ENCODE results near the gene LSAMP. TPM values are rescaled to one million over a fixed set of nuclear protein-coding genes. Genes with fewer than 3 reads are reported as not detected.

LSAMP gene
- total and polyA plus RNA-seq, 9 of the 15 experiments (the other 6 are each of a cell fraction or from before 2014, with no cell fraction given) = 0.09 to 0.11 TPM; not detected in 7

- no peak for ATAC-seq
- no peaks in the 10 kb centered on the region for H4K20me1 ChIP-seq (replicated peaks; ENCODE audit: control insufficient read depth, insufficient read depth, low read length)
These were observed 532.9 kb downstream of the LSAMP start for GRCh38 chr3:115912372-115912771.

More at GRCh38 chr3:115912372-115912771, 532.9 kb downstream of the LSAMP start:
- no peak overlapping the region for H3K27ac ChIP-seq (ENCODE audit: extremely low read depth, low read depth, low read length)
- no peaks in the 10 kb centered on the region for H3K9me1 ChIP-seq (ENCODE audit: control insufficient read depth, insufficient read depth, low read length)
- DNase-seq (ENCODE audit: extremely low read depth in 1 of 4, low spot score in 3 of 4) = no peak
- in situ Hi-C loops (cut with MboI) = no loop called here
- H3K4me1 ChIP-seq (replicated peaks in 1 of 2; ENCODE audit: control insufficient read depth in 2 of 2, insufficient read depth in 2 of 2, low read length in 2 of 2) = no peaks in the 10 kb centered on the region
- H3K4me2 ChIP-seq (ENCODE audit: insufficient read depth, low read length) = no peak overlapping the region
- WGBS (ENCODE audit: insufficient coverage, low coverage, missing lambda C conversion rate) = 0% methylated on average over 2 of the region's 2 CpGs
- BruUV-seq (replicated peaks) = no TSS peak
- H3K79me2 ChIP-seq (ENCODE audit: control insufficient read depth, insufficient read depth, low read length) = no peaks in the 10 kb centered on the region
- no peak overlapping the region for H3K4me3 ChIP-seq
- CTCF ChIA-PET (ENCODE audit: low intra/inter-chr PET ratio) = no interaction called here
- no peak overlapping the region for H2AFZ ChIP-seq (ENCODE audit: low read depth, low read length)
- POLR2A ChIA-PET = no interaction called here
- H3K36me3 ChIP-seq (ENCODE audit: control insufficient read depth, insufficient read depth, low read length) = no peaks in the 10 kb centered on the region
- no peak overlapping the region for H3K9ac ChIP-seq (ENCODE audit: insufficient read depth in 1 of 2, low read depth in 2 of 2, low read length in 2 of 2)
- no peaks in the 10 kb centered on the region for H3K9me3 ChIP-seq (replicated peaks; ENCODE audit: control insufficient read depth, insufficient read depth, low read depth, low read length)
- intact Hi-C loops (cut with micrococcal nuclease) = no loop called here
- TF ChIP-seq, protein P1, sequence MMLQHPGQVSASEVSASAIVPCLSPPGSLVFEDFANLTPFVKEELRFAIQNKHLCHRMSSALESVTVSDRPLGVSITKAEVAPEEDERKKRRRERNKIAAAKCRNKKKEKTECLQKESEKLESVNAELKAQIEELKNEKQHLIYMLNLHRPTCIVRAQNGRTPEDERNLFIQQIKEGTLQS (IDR thresholded peaks at IDR 0.05) = no peak
- TF ChIP-seq, protein P1 (CRISPR knock-in tag; conservative IDR thresholded peaks at IDR 0.05) = no peak
- TF ChIP-seq, protein P2, sequence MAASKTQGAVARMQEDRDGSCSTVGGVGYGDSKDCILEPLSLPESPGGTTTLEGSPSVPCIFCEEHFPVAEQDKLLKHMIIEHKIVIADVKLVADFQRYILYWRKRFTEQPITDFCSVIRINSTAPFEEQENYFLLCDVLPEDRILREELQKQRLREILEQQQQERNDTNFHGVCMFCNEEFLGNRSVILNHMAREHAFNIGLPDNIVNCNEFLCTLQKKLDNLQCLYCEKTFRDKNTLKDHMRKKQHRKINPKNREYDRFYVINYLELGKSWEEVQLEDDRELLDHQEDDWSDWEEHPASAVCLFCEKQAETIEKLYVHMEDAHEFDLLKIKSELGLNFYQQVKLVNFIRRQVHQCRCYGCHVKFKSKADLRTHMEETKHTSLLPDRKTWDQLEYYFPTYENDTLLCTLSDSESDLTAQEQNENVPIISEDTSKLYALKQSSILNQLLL (CRISPR knock-in tag; IDR thresholded peaks at IDR 0.05; ENCODE audit: borderline replicate concordance) = no peak
- no peak for TF ChIP-seq ZBTB33 (CRISPR knock-in tag; IDR thresholded peaks at IDR 0.05)
- TF ChIP-seq, protein P3, sequence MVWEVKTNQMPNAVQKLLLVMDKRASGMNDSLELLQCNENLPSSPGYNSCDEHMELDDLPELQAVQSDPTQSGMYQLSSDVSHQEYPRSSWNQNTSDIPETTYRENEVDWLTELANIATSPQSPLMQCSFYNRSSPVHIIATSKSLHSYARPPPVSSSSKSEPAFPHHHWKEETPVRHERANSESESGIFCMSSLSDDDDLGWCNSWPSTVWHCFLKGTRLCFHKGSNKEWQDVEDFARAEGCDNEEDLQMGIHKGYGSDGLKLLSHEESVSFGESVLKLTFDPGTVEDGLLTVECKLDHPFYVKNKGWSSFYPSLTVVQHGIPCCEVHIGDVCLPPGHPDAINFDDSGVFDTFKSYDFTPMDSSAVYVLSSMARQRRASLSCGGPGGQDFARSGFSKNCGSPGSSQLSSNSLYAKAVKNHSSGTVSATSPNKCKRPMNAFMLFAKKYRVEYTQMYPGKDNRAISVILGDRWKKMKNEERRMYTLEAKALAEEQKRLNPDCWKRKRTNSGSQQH (CRISPR knock-in tag; IDR thresholded peaks at IDR 0.05) = no peak
- no peak for TF ChIP-seq MIER1 (IDR thresholded peaks at IDR 0.05; ENCODE audit: low read depth)
- TF ChIP-seq ZNF76 (CRISPR knock-in tag; IDR thresholded peaks at IDR 0.05; ENCODE audit: borderline replicate concordance) = no peak
- no peak for TF ChIP-seq TGIF2 (CRISPR knock-in tag; IDR thresholded peaks at IDR 0.05)
- no peak for TF ChIP-seq SIN3B (IDR thresholded peaks at IDR 0.05; ENCODE audit: low read depth)
- TF ChIP-seq AFF1 (IDR thresholded peaks at IDR 0.05; ENCODE audit: low read depth in 1 of 2, partially characterized antibody in 2 of 2) = no peak
- TF ChIP-seq ZFPM2 (CRISPR knock-in tag; IDR thresholded peaks at IDR 0.05) = no peak
- FAIRE-seq = no peak
- no peaks in the 10 kb centered on the region for H3K27me3 ChIP-seq (ENCODE audit: control insufficient read depth in 2 of 2, insufficient read depth in 2 of 2, low read length in 2 of 2)
